WTC11 (cell line): ENCODE data around the gene DENND4A.

ENCODE experiments used
- JAZF1 ChIP-seq: fragments of 250-450 bp; sonication (Bioruptor Pico); IDR thresholded peaks from 2 replicates; pipeline ENCODE4 v1.9.0; 2021; ENCODE audit warnings: moderate library complexity, mild to moderate bottlenecking, inconsistent platforms
- TF ChIP-seq, protein P1 (sequence below): fragments of 200-600 bp; IDR thresholded peaks from 2 replicates; pipeline ENCODE4 v1.8.0; 2022; ENCODE audit warnings: antibody characterized with exemption
- TF ChIP-seq, protein P2 (sequence below): sonication (generic); formaldehyde crosslinking; IDR thresholded peaks from 2 replicates; pipeline ENCODE4 v1.8.0; 2023; ENCODE audit warnings: missing genetic modification reagents
- TF ChIP-seq, protein P3 (sequence below): sonication (generic); formaldehyde crosslinking; IDR thresholded peaks from 2 replicates; pipeline ENCODE4 v1.8.1; 2023; ENCODE audit warnings: mild to moderate bottlenecking, missing genetic modification reagents, moderate library complexity

DNA sequence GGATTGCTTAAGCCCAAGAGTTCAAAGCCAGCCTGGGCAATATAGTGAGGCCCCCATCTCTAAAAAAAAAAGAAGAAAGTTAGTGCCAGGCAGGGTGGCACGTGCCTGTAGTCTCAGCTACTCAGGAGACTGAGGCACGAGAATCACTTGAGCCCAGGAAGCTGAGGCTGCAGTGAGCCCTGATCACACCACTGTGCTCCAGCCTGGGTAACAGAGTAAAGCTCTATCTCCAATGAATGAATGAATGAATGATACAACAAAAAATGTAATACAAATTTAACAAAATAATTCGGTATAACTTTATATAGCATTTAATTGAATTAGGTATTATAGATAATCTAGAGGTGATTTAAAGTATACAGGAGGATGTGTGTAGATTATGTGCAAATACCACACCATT lies 29.7 kb downstream of the DENND4A start:
- TF ChIP-seq, protein P1, sequence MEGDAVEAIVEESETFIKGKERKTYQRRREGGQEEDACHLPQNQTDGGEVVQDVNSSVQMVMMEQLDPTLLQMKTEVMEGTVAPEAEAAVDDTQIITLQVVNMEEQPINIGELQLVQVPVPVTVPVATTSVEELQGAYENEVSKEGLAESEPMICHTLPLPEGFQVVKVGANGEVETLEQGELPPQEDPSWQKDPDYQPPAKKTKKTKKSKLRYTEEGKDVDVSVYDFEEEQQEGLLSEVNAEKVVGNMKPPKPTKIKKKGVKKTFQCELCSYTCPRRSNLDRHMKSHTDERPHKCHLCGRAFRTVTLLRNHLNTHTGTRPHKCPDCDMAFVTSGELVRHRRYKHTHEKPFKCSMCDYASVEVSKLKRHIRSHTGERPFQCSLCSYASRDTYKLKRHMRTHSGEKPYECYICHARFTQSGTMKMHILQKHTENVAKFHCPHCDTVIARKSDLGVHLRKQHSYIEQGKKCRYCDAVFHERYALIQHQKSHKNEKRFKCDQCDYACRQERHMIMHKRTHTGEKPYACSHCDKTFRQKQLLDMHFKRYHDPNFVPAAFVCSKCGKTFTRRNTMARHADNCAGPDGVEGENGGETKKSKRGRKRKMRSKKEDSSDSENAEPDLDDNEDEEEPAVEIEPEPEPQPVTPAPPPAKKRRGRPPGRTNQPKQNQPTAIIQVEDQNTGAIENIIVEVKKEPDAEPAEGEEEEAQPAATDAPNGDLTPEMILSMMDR, result no peak
- TF ChIP-seq, protein P2, sequence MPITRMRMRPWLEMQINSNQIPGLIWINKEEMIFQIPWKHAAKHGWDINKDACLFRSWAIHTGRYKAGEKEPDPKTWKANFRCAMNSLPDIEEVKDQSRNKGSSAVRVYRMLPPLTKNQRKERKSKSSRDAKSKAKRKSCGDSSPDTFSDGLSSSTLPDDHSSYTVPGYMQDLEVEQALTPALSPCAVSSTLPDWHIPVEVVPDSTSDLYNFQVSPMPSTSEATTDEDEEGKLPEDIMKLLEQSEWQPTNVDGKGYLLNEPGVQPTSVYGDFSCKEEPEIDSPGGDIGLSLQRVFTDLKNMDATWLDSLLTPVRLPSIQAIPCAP (CRISPR knock-in tag), result no peak
- TF ChIP-seq JAZF1 (CRISPR knock-in tag), result no peak
- TF ChIP-seq, protein P3, sequence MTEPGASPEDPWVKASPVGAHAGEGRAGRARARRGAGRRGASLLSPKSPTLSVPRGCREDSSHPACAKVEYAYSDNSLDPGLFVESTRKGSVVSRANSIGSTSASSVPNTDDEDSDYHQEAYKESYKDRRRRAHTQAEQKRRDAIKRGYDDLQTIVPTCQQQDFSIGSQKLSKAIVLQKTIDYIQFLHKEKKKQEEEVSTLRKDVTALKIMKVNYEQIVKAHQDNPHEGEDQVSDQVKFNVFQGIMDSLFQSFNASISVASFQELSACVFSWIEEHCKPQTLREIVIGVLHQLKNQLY (CRISPR knock-in tag), result no peak
